Endometrial microvascular endothelial cells (primary cell): ENCODE data around the gene MYO15A. TPM values are rescaled to one million over a fixed set of nuclear protein-coding genes. Genes with fewer than 3 reads are reported as not detected.

Source experiments
- in situ Hi-C: cut with HindIII; loops from 2 replicates; pipeline ENCODE4 v1.10.0; 2017; ENCODE audit warnings: low sequenced_read_pairs, low pct_unique_long_range_greater_than_20kb; ENCODE audit errors: inconsistent ontology term
- total RNA-seq: library from RNA; depleted of rRNA; stranded (reverse); fragments of >200 nt; gene quantifications from one replicate; pipeline ENCODE4 v1.2.3, GENCODE V29; 2015; ENCODE audit errors: inconsistent ontology term

The MYO15A gene
- total RNA-seq, 1 donor from 2014 or later: not detected

DNA sequence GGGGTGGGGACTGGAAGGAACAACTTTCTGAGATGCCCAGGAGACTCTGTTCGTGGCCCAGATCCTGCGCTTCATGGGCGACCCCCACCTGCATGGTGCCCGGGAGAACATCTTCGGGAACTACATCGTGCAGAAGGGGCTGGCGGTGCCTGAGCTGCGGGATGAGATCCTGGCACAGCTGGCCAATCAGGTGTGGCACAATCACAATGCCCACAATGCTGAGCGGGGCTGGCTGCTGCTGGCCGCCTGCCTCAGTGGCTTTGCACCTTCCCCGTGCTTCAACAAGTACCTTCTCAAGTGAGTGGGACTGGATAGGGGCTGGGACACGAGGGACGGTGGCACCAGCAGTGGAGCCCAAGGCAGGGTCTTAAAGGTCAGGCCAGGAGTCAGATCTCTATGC, 37.3 kb downstream of the MYO15A start:
- in situ Hi-C loops: no loop called here

DNA sequence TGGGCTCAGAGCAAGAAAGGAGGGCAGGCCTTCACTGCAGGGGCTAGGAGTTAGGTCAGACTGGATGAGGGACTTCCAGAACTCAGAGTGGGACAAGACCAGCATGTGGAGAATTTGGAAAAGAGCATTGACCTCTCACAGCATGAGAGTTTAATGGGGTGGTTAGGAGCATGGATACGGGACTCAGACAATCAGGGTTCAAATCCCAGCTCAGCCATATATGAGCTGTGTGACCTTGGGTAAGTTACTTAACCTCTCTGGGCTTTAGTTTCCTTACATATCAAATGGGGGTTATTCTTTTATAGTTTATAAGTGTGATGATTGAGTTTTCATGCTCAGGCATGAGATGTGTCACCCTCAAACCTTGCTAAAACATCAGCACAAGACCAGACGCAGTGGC, 37.7 kb downstream of the MYO15A start:
- in situ Hi-C loops: no loop called here

DNA sequence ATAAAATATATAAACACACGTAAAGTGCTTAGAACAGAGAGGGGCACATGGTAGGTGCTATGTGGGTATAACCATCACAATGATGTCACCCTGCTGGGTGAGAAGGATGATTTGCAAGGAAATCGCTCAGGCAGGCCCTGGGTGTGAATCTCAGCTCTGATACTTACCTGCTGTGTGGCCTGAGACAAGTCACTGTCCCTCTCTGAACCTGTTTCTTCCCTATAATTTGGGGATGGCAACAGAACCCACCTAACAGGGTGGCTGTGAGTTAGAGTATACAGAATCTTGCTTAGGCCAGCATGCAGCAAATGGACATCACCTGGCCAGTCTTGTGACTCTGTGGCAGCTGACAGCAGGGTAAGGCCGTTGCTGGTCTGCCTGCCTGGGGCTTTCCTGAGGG, 38.4 kb downstream of the MYO15A start:
- in situ Hi-C loops: no loop called here

DNA sequence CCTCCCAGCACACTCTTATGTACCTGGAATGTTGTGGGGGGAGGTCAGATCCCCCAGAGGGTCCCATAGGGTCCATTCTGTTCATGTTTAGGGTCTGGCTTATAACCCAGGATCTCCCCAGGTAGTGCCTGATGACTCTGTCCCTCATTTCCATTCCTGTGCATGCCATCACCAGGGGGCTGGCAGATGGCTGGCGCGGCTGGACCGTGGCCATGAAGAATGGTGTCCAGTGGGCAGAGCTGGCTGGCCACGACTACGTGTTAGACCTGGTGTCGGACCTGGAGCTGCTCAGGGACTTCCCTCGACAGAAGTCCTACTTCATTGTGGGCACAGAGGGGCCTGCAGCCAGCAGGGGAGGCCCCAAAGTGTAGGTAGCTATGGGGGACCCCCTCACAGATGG, 40.0 kb downstream of the MYO15A start:
- in situ Hi-C loops: no loop called here

DNA sequence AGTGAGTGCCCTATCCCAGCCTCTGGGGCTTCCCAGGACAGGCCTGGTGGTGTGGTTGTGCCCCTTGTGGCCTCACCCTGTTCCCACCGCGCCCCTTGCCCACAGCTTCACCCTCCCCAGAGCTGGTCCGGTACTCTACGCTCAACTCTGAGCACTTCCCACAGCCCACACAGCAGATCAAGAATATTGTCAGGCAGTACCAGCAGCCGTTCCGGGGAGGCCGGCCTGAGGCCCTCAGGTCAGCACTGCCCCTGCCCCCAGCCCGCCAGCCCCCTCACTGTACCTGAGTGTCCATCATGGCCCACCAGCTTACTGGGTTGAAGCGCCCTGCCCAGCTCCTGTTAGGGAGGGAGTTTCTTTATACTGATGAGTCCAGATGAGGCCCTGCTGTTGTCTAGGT, 42.7 kb downstream of the MYO15A start:
- in situ Hi-C loops: no loop called here

DNA sequence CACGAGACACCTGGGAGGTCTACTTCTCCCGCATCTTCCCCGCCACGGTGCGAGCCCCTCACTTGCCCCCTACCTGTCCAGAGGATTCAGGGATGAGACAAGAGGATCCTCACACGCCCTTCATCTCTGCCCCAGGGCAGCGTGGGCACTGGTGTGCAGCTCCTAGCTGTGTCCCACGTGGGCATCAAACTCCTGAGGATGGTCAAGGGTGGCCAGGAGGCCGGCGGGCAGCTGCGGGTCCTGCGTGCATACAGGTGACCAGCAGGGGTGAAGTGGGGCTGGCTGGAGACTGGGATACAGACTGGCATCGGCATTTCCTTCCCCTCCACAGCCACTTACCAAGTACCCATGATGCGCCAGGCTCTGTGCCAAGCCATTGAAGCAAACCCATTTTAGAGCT, 46.6 kb downstream of the MYO15A start:
- in situ Hi-C loops: no loop called here

DNA sequence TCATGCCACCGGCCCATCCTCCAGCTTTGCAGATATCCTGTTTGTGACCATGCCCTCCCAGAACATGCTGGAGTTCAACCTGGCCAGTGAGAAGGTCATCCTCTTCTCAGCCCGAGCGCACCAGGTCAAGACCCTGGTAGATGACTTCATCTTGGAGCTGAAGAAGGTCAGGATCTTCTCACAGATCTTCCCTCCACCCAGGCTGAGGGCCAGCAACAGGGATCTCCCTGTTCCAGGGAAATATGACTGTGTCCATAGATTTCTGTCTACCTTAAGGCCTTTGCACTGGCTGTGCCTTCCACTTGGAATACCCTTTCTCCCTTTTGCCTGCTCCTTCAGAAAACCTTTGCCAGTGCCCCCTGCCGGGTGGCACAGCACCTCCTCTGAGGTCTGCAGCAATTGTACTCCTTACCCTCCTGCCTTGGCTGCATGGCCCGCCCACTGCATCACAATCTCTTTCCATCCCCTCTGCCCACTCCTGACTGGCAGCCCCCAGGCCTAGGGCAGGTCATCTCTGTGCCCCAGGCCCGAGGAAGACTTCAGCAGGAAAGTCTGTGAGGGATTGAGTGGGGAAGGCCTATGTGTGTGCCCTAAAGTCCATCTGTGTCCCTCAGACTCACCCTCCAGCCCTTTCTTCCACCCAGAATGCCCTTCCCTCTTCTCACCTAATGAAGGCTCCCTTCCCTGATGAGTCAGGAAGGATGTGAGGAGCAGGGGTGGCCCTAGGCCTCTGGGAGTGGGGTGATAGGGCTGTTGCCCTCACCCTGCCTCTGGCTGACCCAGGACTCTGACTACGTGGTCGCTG, 47.8 kb downstream of the MYO15A start:
- in situ Hi-C loops: no loop called here

DNA sequence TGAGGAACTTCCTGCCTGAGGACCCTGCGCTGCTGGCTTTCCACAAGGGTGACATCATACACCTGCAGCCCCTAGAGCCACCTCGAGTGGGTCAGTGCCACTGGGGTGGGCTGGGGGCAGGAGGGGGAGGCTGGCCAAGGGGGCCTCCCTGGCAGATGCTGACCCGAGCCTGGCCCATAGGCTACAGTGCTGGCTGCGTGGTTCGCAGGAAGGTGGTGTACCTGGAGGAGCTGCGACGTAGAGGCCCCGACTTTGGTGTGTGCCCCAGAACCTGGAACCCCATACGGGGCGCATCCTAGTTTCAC, 48.4 kb downstream of the MYO15A start:
- in situ Hi-C loops: no loop called here

DNA sequence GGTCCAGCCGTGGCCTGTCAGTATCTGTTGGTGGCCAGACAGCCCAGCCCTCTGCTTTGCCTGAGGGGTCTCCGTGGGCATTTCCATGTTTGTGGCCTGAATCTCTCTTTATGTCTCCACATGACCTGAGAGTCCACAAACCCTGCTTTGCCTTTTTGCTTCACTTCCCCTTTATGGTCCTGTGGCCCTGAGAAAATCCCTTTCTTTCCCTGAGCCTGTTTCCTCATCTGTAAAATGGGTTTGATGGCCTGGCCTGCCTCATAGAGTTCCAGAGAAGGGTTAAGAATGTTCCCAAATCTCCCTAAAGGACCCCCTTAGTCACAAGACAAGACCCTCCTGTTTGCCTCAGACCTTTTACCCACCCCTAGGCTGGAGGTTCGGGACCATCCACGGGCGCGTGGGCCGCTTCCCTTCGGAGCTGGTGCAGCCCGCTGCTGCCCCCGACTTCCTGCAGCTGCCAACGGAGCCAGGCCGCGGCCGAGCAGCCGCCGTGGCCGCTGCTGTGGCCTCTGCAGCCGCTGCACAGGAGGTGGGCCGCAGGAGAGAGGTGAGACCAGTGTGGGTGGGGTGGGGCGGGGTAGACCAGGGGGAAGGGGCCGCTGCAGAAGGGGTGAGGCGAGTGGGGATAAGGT, 48.9 kb downstream of the MYO15A start:
- in situ Hi-C loops: no loop called here

DNA sequence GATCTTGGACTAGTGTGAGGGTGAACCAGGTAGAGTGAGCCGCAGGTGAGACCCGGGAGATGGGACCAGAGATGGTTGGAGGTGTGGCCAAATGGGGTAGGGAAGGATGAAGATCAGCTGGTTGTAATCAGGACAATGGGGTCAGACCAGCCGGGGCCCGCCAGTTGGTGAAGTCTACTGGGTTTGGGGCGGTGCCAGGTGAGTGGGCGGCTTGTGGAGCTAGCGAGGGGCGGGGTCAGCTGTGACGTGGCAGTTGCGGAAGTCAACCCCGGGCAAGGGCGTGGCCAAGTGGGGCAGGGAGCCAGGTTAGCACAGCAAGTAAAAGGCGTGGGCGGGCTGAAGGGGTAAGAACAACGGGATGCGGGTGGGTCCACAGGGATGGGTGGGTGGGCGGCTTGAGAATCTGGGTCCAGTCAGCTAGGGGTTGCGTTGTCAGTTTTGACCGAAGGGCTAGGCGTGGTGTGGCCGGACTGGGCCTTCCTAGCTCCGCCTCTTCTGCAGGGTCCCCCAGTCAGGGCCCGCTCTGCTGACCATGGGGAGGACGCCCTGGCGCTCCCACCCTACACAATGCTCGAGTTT, 49.6 kb downstream of the MYO15A start:
- in situ Hi-C loops: no loop called here

DNA sequence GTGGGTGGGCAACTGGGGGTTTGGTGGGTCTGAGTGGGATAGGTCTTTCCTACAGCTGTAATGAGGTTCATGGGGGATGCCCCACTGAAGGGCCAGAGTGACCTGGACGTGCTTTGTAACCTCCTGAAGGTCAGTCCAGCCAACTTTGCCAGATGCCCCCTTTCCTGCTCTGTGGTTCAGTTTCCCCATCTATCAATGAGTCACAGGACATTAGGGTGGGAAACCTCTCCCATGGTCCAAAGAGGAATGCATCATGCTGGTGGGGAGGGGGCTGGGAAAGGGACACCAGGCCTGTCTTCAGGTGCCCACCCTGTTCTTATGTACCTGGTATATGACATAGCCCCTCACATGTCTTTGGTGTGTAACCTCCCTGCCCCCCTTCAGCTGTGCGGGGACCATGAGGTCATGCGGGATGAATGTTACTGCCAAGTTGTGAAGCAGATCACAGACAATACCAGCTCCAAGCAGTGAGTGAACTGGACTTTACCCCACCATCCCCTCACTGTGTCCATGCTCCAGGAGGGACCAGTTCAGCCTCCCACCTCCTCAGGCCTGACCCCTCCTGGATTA, 51.1 kb downstream of the MYO15A start:
- in situ Hi-C loops: no loop called here

DNA sequence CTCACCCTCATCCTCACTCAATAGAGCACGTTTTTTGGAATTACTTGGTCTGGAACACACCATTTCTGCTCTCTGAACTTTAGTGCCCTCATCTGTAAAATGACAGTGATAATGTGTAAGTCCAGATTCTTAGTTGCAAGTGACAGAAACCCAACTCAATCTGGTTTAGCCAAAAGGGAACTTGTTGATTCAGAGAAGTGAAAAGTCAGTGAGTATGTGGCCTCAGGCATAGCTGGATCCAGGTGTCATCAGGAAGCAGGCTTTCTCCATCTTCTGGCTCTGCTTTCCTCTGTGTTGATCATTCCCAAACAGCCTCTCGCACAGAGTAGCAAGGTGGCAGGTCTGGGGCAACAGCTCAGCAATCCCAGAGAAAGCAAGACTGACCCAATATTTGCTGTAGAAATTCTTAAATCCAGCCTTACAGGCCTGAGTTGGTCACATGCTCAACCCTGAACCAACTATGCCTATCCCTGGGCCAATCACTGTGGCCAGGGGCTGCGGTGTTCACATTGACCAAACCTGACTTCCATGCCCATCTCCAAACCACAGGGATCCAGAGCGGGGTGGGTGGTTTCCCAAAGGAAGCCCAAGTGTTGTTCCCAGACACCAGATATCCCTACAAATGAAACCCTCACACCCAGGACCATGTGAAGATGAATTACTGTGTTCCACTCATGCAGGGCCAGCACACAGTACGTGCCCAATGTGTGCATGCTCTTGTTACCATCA, 51.7 kb downstream of the MYO15A start:
- in situ Hi-C loops: no loop called here

DNA sequence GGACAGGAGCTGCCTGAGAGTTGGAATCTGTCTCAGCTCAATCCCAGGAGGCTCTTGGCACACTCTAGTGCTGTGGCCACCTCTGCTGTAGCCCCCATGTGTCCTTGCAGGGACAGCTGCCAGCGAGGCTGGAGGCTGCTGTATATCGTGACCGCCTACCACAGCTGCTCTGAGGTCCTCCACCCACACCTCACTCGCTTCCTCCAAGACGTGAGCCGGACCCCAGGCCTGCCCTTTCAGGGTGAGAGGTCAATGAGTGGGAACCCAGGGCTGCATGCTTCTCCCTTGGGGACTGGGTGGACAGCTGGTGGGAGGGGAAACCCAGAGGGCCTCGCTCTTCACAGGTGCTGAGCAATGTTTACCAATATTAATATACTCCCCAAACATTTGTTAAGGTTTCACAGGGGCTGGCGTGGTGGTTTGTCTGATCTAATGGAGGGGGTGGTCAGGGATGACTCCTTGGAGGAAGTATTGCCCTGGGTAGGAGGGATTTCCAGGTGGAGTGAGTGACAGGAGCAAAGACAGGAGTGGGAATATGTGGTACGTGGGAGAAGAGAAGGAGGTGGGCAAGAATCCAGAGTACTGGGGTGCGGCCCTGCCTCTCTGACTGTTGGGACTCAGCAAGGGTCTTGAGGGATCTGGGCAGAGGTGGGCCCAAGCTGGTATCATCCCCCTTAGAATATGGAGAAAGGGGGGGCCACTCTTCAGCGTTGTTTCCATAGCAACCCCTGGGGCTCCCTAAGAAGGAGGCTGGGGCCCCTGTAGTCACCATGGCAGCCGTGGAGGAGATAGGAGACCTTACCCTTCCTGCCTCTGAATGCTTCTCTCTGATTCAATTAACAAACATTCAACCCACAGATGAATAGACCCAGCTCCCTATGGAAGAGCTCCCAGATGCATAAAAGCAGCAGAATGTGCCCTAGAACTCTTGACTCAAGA, 52.9 kb downstream of the MYO15A start:
- in situ Hi-C loops: no loop called here

DNA sequence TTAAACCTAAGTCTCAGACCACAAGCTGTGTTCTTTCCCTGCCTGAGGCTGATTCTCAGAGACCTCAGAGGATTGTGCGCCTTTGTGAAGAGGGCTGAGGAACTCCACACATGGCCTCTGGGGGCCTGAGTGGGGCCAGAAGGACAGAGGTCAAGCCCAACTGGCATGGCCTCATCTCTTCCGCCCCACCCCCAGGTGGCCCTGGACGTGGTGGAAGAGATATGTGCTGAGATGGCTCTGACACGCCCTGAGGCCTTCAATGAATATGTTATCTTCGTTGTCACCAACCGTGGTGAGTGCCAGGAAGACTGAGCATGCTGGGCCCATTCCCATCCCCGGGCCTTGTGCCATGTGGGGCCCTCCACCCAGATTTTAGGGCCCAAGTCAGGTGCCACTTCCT, 55.0 kb downstream of the MYO15A start:
- in situ Hi-C loops: no loop called here

DNA sequence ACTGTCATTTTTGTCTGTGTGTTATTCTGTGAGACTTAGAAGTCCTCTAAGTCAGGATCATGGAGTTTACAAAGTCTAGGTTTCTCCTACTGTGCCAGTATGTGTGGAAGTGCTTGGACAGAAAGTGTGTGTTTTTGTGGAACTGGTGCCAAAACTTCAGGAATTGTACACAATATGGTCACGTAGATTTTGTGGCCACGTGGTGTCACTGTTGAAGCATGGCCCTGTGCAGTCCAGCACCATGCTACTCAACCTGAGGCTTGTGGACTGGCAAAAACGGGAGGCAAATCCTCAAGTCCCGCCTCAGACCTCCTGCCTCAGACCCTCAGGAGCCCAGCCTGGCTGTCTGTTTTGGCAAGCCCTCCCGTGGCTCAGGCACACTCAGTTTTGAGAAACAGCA, 58.3 kb downstream of the MYO15A start:
- in situ Hi-C loops: no loop called here

DNA sequence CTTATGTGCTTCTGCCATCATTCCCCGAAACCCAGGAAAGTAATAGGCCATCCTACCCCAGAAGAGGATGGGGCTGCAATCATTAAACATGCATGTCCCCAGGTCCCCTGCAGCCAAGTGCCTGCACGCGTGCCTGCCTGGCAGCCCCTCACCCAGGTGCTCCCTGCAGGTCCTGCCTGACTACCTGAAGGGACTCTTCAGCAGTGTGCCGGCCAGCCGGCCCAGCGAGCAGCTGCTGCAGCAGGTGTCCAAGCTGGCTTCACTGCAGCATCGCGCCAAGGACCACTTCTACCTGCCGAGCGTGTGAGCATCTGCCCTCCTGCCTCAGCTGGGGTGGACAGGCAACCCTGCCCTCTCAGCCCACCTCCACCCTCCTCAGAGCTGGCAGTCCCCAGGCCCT, 58.9 kb downstream of the MYO15A start:
- in situ Hi-C loops: no loop called here

DNA sequence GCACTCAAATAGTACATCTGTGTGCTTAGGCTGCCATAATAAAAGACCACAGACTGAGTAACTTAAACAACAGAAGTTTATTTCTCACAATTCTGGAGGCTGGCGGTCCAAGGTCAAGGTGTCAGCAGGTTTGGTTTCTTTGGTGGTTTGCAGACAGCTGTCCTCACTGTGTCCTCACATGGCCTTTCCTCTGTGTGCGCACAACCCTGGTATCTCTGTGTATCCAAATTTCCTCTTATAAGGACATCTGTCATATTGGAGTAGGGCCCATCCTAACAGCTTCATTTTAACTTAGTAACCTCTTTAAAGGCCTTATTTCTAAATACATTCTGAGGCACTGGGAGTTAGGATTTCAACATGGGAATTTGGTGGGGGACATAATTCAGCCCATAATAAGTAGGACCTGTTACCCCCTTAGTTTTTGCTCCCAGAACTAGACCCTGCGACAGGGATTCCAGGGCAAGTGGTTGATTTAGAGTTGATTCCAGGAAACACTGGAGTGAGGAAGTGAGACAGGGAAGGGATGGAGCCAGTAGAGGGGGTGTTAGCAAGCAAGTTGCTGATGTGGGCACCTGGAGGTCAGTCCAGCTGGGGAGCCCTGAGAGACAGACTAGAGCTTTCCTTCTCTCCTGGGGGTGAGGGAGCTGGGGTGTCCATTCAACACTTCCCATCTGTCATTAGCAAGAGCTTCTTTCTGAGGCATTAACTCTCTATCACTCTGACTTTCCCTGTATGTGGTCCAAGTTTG, 64.1 kb downstream of the MYO15A start:
- in situ Hi-C loops: no loop called here

DNA sequence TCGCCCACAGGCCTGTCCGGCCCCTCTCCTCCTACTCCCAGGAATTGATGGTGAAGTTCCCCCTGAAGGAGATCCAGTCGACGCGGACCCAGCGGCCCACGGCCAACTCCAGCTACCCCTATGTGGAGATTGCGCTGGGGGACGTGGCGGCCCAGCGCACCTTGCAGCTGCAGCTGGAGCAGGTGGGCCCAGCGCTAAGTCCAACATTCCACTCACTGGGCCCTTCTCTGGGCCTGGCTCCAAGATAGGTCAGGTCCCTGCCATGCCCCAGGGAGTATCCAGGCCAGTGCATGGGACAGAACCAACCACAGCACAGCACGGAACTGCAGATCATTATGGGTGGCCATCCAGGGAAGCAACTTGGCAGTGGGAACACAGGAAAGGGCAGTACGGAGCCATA, 65.2 kb downstream of the MYO15A start:
- in situ Hi-C loops: no loop called here
